GM11168 (cell line): ENCODE results near the gene SERTAD3.
"Not testable (repeated sequence)": the region's sequence is repeated elsewhere in the genome, so short reads cannot be mapped to it uniquely, and the experiment has no call there.

ENCODE experiments used
- in situ Hi-C: fragments of 300-500 bp; cut with MboI; formaldehyde crosslinking; loops from one replicate; pipeline ENCODE4 v1.12.0; 2022; ENCODE audit warnings: low sequenced_read_pairs; ENCODE audit not compliant: unreplicated experiment

The SERTAD3 gene

GRCh38 chr19:40460185-40460584, 16.1 kb upstream of the SERTAD3 start:
- in situ Hi-C loops: no loop called here

GRCh38 chr19:40458597-40458974, 14.5 kb upstream of the SERTAD3 start:
- in situ Hi-C loops: no loop called here

- in situ Hi-C loops: no loop called here
Measured at GRCh38 chr19:40457953-40458596, 13.9 kb upstream of the SERTAD3 start.

GRCh38 chr19:40457048-40457447, 12.9 kb upstream of the SERTAD3 start:
- in situ Hi-C loops: no loop called here

- in situ Hi-C loops: not testable (repeated sequence)
Measured at GRCh38 chr19:40453943-40454342, 9.8 kb upstream of the SERTAD3 start.

GRCh38 chr19:40453151-40453735, 9.1 kb upstream of the SERTAD3 start:
- in situ Hi-C loops: no loop called here

GRCh38 chr19:40452016-40452415, 7.9 kb upstream of the SERTAD3 start:
- in situ Hi-C loops: no loop called here

- in situ Hi-C loops: no loop called here
Measured at GRCh38 chr19:40450664-40451063, 6.5 kb upstream of the SERTAD3 start.

- in situ Hi-C loops: no loop called here
Measured at GRCh38 chr19:40449506-40449905, 5.4 kb upstream of the SERTAD3 start.

- in situ Hi-C loops: no loop called here
Measured at GRCh38 chr19:40446263-40446784, 2.2 kb upstream of the SERTAD3 start.

- in situ Hi-C loops: no loop called here
Measured at GRCh38 chr19:40445780-40446262, 1.7 kb upstream of the SERTAD3 start.

GRCh38 chr19:40444825-40445312, 734 bp upstream of the SERTAD3 start:
- in situ Hi-C loops: no loop called here

- in situ Hi-C loops: no loop called here
Measured at GRCh38 chr19:40443131-40443999, 770 bp downstream of the SERTAD3 start.

GRCh38 chr19:40442328-40443130, 1.6 kb downstream of the SERTAD3 start:
- in situ Hi-C loops: no loop called here

GRCh38 chr19:40441719-40442253, 2.3 kb downstream of the SERTAD3 start:
- in situ Hi-C loops: no loop called here

GRCh38 chr19:40438284-40438683, 5.9 kb downstream of the SERTAD3 start:
- in situ Hi-C loops: no loop called here

GRCh38 chr19:40433391-40434216, 10.5 kb downstream of the SERTAD3 start:
- in situ Hi-C loops: no loop called here

GRCh38 chr19:40432760-40433159, 11.4 kb downstream of the SERTAD3 start:
- in situ Hi-C loops: not testable (repeated sequence)

- in situ Hi-C loops: no loop called here
Measured at GRCh38 chr19:40431698-40432097, 12.4 kb downstream of the SERTAD3 start.
